Activated naive CD8-positive, alpha-beta T cell (primary cell): Measurements from ENCODE around the gene MIEN1.
"Not testable (repeated sequence)": the region's sequence is repeated elsewhere in the genome, so short reads cannot be mapped to it uniquely, and the experiment has no call there.

Source experiments
- H3K27ac Mint-ChIP-seq: one replicate; pipeline ENCODE4 v1.8.0; 2021; ENCODE audit warnings: mixed read lengths
- H3K27me3 Mint-ChIP-seq: one replicate; pipeline ENCODE4 v1.8.0; 2021; ENCODE audit warnings: mixed read lengths
- H3K36me3 Mint-ChIP-seq: one replicate; pipeline ENCODE4 v1.8.0; 2021; ENCODE audit warnings: mixed read lengths
- H3K4me1 Mint-ChIP-seq: one replicate; pipeline ENCODE4 v1.8.0; 2021; ENCODE audit warnings: low read depth, mixed read lengths
- H3K4me3 Mint-ChIP-seq: one replicate; pipeline ENCODE4 v1.8.0; 2021; ENCODE audit warnings: mild to moderate bottlenecking, mixed read lengths
- H3K9me3 Mint-ChIP-seq: one replicate; pipeline ENCODE4 v1.8.0; 2021; ENCODE audit warnings: low read depth, mixed read lengths

Gene MIEN1

DNA sequence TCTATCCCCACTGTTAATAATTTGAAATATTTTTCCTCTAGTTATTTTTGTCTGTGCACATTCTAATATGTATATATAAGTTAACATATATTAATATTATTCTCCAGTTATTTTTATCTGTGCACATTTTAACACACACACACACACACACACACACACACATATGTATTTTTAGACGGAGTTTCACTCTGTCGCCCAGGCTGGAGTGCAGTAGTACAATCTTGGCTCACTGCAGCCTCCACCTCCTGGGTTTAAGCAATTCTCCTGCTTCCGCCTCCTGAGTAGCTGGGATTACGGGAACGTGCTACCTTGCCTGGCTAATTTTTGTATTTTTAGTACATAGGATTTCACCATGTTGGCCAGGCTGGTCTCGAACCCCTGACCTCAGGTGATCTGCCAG is 12.7 kb downstream of the MIEN1 start:
- Mint-ChIP-seq H3K36me3 (no peaks in the 10 kb centered on the region), H3K27ac (no peak overlapping the region), H3K4me1 (no peaks in the 10 kb centered on the region), H3K27me3 (no peaks in the 10 kb centered on the region), H3K4me3 (no peak overlapping the region), H3K9me3 (no peaks in the 10 kb centered on the region)

DNA sequence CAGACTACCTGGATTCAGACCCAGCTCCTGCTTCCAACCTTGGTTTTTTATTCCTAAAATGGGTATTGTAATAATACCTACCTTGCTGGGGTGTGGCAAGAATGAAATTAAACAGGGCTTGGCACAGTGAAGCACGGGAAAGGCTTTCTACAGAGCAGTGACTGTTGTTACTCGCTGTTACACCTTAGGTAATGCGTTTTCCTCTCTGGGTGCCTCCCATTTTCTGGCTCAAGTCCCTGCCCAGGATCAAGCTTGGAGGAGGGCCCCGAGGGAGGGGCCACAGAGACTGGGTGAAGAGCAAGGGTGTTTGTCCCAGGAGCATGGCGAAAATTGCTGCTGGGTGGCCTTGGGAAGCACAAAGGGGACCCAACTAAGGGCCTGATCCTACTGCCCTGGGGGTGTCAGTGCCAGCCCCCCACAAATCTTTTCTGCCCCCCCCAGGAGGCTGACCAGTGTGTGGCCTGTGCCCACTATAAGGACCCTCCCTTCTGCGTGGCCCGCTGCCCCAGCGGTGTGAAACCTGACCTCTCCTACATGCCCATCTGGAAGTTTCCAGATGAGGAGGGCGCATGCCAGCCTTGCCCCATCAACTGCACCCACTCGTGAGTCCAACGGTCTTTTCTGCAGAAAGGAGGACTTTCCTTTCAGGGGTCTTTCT is 13.3 kb downstream of the MIEN1 start:
- H3K27me3 Mint-ChIP-seq: no peaks in the 10 kb centered on the region
- no peaks in the 10 kb centered on the region for H3K36me3 Mint-ChIP-seq
- H3K27ac Mint-ChIP-seq: no peak overlapping the region
- no peaks in the 10 kb centered on the region for H3K4me1 Mint-ChIP-seq
- H3K4me3 Mint-ChIP-seq: no peak overlapping the region
- no peaks in the 10 kb centered on the region for H3K9me3 Mint-ChIP-seq

DNA sequence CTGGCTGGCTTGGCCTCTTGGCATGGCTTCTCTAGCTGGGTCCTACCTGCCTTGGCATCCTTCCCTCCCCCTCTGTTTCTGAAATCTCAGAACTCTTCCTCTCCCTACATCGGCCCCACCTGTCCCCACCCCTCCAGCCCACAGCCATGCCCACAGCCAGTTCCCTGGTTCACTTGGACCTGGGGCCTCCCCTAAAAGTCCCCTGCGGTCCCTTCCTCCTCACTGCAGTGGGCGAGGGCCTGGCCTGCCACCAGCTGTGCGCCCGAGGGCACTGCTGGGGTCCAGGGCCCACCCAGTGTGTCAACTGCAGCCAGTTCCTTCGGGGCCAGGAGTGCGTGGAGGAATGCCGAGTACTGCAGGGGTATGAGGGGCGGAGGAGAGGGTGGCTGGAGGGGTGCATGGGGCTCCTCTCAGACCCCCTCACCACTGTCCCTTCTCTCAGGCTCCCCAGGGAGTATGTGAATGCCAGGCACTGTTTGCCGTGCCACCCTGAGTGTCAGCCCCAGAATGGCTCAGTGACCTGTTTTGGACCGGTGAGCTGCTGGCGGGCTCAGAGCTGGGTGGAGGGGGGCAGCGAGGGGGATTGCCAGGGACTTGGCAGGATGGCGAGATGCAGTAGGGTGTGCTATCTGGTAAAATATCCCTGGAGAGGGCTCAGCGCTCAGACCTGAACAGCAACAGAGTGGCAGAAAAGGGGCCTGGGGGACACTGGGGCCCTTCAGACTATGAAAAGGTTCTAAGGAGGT is 14.1 kb downstream of the MIEN1 start:
- H3K27ac Mint-ChIP-seq: no peak overlapping the region
- no peaks in the 10 kb centered on the region for H3K36me3 Mint-ChIP-seq
- no peaks in the 10 kb centered on the region for H3K9me3 Mint-ChIP-seq
- H3K4me3 Mint-ChIP-seq: no peak overlapping the region
- H3K27me3 Mint-ChIP-seq: no peaks in the 10 kb centered on the region
- H3K4me1 Mint-ChIP-seq: no peaks in the 10 kb centered on the region

DNA sequence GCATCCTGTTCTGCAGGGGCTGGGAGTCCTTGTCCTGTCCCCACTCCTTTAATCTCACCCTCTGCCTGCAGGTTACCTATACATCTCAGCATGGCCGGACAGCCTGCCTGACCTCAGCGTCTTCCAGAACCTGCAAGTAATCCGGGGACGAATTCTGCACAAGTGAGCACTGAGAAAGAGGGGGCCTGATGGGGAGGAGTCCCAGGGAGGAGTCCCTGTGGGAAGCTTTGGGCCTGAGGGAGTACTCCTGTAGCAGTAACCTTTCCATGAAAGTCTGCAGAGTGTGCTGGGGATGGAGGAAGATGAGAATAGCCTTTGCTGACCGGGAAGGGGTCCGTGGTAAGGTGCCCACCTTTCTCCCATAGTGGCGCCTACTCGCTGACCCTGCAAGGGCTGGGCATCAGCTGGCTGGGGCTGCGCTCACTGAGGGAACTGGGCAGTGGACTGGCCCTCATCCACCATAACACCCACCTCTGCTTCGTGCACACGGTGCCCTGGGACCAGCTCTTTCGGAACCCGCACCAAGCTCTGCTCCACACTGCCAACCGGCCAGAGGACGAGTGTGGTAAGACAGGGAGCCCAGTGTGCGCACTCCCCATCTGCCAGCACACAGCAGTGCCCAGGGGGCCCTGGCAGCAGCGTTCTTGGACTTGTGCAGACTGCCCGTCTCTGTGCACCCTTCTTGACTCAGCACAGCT is 14.8 kb downstream of the MIEN1 start:
- Mint-ChIP-seq H3K9me3 (no peaks in the 10 kb centered on the region), H3K27ac (no peak overlapping the region), H3K4me1 (no peaks in the 10 kb centered on the region), H3K27me3 (no peaks in the 10 kb centered on the region), H3K4me3 (no peak overlapping the region), H3K36me3 (no peaks in the 10 kb centered on the region)

DNA sequence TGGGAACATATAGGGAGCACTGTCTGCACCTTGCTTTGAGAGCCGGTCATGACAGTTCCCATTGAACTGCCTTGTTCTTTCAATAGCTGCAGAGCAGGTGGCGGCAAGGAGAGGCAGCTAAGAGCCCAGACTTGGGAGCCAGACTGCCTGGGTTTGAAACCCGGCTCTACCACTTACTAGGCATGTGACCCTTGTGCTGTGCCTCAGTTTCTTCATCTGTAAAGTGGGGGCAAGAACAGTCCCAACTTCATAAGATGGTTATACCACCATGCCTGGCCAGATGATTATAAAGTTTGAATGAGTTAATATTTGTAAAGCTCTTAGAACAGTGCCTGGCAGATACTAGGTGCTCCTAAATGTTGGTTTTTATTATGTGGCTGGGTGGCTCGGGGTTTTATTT is 16.1 kb downstream of the MIEN1 start:
- no peak overlapping the region for H3K4me3 Mint-ChIP-seq

DNA sequence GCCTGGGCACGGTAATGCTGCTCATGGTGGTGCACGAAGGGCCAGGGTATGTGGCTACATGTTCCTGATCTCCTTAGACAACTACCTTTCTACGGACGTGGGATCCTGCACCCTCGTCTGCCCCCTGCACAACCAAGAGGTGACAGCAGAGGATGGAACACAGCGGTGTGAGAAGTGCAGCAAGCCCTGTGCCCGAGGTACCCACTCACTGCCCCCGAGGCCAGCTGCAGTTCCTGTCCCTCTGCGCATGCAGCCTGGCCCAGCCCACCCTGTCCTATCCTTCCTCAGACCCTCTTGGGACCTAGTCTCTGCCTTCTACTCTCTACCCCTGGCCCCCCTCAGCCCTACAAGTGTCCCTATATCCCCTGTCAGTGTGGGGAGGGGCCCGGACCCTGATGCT is 18.5 kb downstream of the MIEN1 start:
- no peak overlapping the region for H3K27ac Mint-ChIP-seq
- H3K9me3 Mint-ChIP-seq: no peaks in the 10 kb centered on the region

More for the DNA sequence above, 16.1 kb downstream of the MIEN1 start:
- H3K36me3 Mint-ChIP-seq: no peaks in the 10 kb centered on the region
- no peaks in the 10 kb centered on the region for H3K27me3 Mint-ChIP-seq
- H3K27ac Mint-ChIP-seq: no peak overlapping the region
- H3K4me1 Mint-ChIP-seq: peaks cover 4% of the 10 kb centered on the region
- H3K9me3 Mint-ChIP-seq: no peaks in the 10 kb centered on the region

DNA sequence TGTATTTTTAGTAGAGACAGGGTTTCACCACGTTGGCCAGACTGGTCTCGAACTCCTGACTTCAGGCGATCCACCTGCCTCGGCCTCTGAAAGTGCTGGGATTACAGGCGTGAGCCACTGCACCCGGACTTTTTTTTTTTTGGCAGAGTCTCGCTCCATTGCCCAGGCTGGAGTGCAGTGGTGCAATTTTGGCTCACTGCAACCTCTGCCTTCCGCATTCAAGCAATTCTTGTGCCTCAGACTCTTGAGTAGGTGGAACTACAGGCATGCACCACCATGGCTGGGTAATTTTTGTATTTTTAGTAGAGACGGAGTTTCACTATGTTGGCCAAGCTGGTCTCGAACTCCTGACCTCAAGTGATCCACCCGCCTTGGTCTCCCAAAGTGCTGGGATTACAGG is 19.3 kb downstream of the MIEN1 start:
- H3K27ac Mint-ChIP-seq, H3K9me3 Mint-ChIP-seq, H3K4me3 Mint-ChIP-seq, H3K27me3 Mint-ChIP-seq, H3K36me3 Mint-ChIP-seq: not testable (repeated sequence)
- H3K4me1 Mint-ChIP-seq: peaks cover 20% of the 10 kb centered on the region

More for the DNA sequence above, 18.5 kb downstream of the MIEN1 start:
- Mint-ChIP-seq H3K36me3 (no peaks in the 10 kb centered on the region), H3K4me3 (no peak overlapping the region), H3K4me1 (peaks cover 14% of the 10 kb centered on the region), H3K27me3 (no peaks in the 10 kb centered on the region)

DNA sequence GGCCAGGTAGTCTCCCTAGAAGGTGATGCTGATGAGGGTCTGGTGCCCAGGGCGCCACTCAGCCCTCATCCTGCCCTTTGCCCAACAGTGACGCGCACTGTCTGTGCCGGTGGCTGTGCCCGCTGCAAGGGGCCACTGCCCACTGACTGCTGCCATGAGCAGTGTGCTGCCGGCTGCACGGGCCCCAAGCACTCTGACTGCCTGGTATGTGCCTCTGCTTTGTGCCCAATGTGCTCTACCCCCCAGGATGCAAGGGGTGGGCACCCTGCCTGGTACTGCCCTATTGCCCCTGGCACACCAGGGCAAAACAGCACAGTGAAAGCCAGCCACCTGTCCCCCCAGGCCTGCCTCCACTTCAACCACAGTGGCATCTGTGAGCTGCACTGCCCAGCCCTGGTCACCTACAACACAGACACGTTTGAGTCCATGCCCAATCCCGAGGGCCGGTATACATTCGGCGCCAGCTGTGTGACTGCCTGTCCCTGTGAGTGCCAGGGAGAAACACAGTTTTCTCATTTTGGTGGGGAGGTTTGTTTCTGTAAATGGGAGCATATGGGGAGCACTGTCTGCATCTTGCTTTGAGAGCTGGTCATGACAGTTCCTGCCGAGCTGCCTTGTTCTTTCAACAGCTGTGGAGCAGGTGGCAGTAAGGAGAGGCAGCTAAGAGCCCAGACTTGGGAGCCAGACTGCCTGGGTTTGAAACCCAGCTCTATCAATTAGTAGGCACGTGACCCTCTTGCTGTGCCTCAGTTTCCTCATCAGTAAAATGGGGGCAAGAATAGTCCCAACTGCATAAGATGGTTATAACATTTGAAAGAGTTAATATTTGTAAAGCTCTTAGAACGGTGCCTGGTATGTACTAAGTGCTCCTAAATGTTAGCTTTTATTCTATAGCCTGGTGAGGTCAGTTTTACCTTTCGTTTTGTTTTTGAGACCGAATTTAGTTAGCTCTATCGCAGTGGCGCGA is 20.1 kb downstream of the MIEN1 start:
- Mint-ChIP-seq H3K27me3 (no peaks in the 10 kb centered on the region), H3K4me1 (peaks cover 20% of the 10 kb centered on the region), H3K4me3 (no peak overlapping the region), H3K27ac (no peak overlapping the region), H3K36me3 (no peaks in the 10 kb centered on the region), H3K9me3 (no peaks in the 10 kb centered on the region)

DNA sequence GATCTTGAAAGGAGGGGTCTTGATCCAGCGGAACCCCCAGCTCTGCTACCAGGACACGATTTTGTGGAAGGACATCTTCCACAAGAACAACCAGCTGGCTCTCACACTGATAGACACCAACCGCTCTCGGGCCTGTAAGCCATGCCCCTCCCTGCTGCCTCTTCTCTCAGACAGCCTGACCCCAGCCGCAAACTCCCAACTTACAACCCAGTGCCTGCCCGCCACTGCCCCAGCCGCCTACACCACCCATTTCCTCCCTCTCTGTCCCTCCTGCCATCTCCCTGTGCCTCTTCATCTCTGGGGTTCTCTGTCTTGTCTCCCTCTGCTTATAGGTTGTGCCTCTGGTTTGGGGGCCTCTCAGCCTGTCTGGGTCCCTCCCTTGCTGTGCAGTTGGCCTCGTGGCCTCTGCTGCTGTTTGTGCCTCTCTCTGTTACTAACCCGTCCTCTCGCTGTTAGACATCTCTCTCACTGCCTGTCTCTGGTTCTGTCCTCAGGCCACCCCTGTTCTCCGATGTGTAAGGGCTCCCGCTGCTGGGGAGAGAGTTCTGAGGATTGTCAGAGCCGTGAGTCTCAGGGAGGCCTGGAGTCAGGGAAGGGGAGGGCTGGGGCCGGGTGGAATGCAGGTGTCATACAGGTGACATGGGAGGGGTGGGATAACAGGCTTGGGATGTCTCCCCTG is 20.9 kb downstream of the MIEN1 start:
- H3K27me3 Mint-ChIP-seq: no peaks in the 10 kb centered on the region
- H3K4me1 Mint-ChIP-seq: peaks cover 20% of the 10 kb centered on the region
- no peak overlapping the region for H3K27ac Mint-ChIP-seq
- no peaks in the 10 kb centered on the region for H3K36me3 Mint-ChIP-seq
- no peaks in the 10 kb centered on the region for H3K9me3 Mint-ChIP-seq
- H3K4me3 Mint-ChIP-seq: no peak overlapping the region

DNA sequence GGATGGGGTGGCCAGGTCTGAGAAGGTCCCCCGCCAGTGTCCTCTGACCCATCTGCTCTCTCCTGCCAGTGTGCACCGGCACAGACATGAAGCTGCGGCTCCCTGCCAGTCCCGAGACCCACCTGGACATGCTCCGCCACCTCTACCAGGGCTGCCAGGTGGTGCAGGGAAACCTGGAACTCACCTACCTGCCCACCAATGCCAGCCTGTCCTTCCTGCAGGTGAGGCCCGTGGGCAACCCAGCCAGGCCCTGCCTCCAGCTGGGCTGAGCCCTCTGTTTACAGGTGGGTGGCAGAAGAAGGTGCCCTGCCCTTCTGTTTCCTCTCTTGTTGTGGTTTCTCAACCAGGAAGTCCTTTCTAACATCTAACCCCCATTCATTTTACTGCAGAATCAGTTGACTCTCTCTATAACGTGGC is 23.4 kb downstream of the MIEN1 start:
- Mint-ChIP-seq H3K4me3 (no peak overlapping the region), H3K9me3 (no peaks in the 10 kb centered on the region), H3K36me3 (no peaks in the 10 kb centered on the region), H3K4me1 (peaks cover 20% of the 10 kb centered on the region), H3K27me3 (no peaks in the 10 kb centered on the region), H3K27ac (no peak overlapping the region)

DNA sequence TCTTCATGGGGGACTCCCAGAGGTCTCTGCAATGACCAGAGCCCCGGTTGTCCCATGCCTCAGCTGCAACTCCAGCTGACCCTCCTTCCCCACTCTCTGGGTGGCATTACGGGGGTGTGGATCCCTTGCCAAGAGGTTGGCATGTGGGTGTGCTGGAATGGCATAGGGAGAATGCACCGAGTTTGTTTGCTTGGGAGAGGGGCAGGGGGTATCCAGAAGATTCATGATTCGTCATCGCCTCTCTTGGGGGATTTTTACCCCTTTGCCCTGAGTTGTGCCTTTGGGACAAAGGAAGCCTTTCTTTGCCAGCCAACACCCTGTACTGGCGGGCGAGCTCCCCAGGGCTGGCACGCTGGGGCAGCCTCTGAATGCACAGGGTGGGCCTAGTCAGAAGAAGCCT is 23.9 kb downstream of the MIEN1 start:
- no peaks in the 10 kb centered on the region for H3K9me3 Mint-ChIP-seq
- H3K4me1 Mint-ChIP-seq: peaks cover 20% of the 10 kb centered on the region
- no peak overlapping the region for H3K4me3 Mint-ChIP-seq

DNA sequence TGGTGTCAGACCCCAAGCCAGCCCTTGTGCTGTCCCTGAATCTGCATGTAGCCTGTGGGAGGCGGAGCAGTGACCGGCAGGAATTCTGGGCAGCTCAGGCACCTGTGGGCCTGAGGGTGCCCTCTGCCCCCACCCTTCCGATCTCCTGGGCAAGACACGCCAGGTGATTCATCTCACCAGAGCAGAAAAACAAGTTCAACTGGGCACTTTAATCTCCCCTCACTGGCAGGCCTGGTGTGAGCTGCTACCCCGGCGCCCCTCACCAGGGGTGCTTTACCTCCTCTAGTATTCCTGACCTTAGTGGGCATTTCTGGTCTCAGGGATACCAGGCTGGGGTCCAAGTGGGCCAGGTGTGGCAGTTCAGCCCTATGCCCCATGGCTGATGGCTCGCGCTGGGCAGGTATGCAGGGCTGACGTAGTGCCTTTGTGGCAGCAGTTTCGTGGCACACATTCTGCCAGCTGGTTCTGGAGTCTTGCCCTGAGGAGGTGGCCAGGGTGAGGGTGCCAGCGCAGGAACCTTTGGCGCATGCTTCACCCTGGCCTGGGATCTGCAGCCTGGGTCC is 24.5 kb downstream of the MIEN1 start:
- peaks cover 9% of the 10 kb centered on the region for H3K27me3 Mint-ChIP-seq
- H3K4me3 Mint-ChIP-seq: no peak overlapping the region
- H3K9me3 Mint-ChIP-seq: no peaks in the 10 kb centered on the region
- H3K36me3 Mint-ChIP-seq: no peaks in the 10 kb centered on the region
- H3K4me1 Mint-ChIP-seq: peaks cover 22% of the 10 kb centered on the region
- H3K27ac Mint-ChIP-seq: no peak overlapping the region

More for the DNA sequence above, 23.9 kb downstream of the MIEN1 start:
- H3K27ac Mint-ChIP-seq: no peak overlapping the region
- H3K27me3 Mint-ChIP-seq: peaks cover 4% of the 10 kb centered on the region
- no peaks in the 10 kb centered on the region for H3K36me3 Mint-ChIP-seq

DNA sequence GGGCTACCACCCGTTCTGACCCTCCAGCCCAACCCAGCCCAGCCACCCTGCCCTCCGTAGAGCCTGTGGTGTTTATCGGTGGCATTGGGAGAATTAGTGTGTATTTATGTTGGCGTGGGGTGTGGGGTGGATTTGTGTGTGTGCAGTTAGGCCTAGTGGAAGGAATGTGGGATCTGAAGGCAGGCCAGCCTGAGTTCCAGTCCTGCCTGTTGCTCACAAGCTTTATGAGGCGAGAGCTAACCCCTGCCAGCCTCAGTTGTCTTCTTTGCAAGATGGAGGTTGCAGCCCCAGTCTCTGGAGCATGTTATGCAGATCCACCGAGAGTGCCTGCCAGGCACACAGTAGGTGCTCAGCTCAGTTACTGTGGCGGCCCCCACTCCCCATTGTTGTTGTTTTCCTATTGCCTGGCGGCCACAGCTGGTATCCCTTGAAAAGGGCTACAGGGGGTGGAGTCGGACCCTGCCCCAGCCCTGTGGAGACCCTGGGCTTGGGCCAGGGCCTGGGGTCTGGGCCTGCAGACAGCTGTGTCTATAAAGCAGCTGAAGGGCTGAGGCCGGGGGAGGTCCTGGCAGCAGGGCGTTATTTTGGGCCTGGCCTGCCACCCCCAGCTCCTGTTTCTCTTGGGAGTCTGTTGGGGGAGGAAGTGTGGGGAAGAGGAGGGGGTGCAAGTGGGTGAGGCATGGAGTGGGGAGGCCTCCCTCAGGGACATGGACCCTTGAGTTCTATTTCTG is 25.3 kb downstream of the MIEN1 start:
- Mint-ChIP-seq H3K27me3 (peaks cover 9% of the 10 kb centered on the region), H3K9me3 (no peaks in the 10 kb centered on the region), H3K4me1 (peaks cover 22% of the 10 kb centered on the region), H3K27ac (no peak overlapping the region), H3K4me3 (no peak overlapping the region), H3K36me3 (no peaks in the 10 kb centered on the region)
